ENCODE results near the gene WSB2.
A peak's percentile ranks its signal among the peaks of the same experiment; 100 is the strongest.

WSB2 gene

DNA sequence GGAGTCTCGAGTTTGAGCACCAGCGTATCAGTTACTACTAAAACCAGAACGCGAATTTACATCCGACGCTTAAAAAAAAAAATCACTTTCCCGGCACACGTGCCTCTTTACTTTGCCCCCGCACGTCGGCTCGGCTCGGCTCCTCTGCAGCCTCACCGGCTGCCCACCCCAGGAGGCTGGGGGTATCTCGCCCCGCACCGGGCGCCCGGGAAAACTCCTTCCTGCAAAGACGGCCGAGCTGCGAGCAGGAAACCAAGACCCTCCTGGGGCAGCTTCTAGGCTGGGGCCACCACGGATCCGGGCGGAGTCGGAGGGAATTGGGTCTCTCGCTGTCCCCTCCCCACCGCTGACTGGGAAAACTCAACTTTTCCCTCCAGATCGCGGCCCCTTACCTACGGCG lies 42.2 kb upstream of the WSB2 start:
- H3K27me3 ChIP-seq (ENCODE audit: insufficient read depth, low read depth, severe bottlenecking) = no peaks in the 10 kb centered on the region
- H3K36me3 ChIP-seq = peaks cover 2% of the 10 kb centered on the region; the same call in 1 of the 2 replicates
- H3K27ac ChIP-seq = peak overlapping the region; percentile 84
- peak; percentile 48 for DNase-seq
- H3K4me3 ChIP-seq (ENCODE audit: low read depth, low read length) = peak overlapping the region; percentile 88
- H3K9me3 ChIP-seq (ENCODE audit: severe bottlenecking) = no peaks in the 10 kb centered on the region
- TF ChIP-seq CTCF (IDR thresholded peaks at IDR 0.05; ENCODE audit: low read depth, low read length) = no peak

GRCh38 chr12:118102609-118103008 lies 41.6 kb upstream of the WSB2 start:
- no peak for DNase-seq
- TF ChIP-seq CTCF (IDR thresholded peaks at IDR 0.05; ENCODE audit: low read depth, low read length) = no peak
- peak overlapping the region; percentile 88; the same call in 1 of the 2 replicates for H3K4me3 ChIP-seq (ENCODE audit: low read depth, low read length)
- H3K9me3 ChIP-seq (ENCODE audit: severe bottlenecking) = no peaks in the 10 kb centered on the region
- no peaks in the 10 kb centered on the region for H3K27me3 ChIP-seq (ENCODE audit: insufficient read depth, low read depth, severe bottlenecking)
- H3K27ac ChIP-seq = no peak overlapping the region
- peaks cover 2% of the 10 kb centered on the region; the same call in 1 of the 2 replicates for H3K36me3 ChIP-seq

DNA sequence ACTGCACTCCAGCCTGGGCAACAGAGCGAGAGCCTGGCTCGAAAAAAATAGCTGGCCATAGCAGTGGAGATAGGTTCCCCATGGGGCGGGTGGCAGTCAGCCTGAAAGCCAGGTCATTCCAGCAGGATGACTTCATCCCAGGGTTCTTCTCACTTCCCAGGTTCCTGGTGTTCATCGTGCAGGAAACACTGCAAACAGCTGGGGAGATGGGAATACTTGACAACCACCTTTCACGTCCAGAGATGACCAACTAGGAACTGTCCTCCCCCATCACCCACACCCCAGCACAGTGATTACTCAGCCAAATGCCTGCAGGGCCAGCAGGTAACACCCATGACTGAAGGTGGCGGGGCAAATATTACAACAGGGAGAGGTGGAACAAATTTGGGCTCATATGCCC lies 41.1 kb upstream of the WSB2 start:
- TF ChIP-seq CTCF (IDR thresholded peaks at IDR 0.05; ENCODE audit: low read depth, low read length) = no peak
- no peak overlapping the region for H3K4me3 ChIP-seq (ENCODE audit: low read depth, low read length)
- peaks cover 2% of the 10 kb centered on the region; the same call in 1 of the 2 replicates for H3K36me3 ChIP-seq
- H3K9me3 ChIP-seq (ENCODE audit: severe bottlenecking) = no peaks in the 10 kb centered on the region
- no peak overlapping the region for H3K27ac ChIP-seq
- no peak for DNase-seq
- H3K27me3 ChIP-seq (ENCODE audit: insufficient read depth, low read depth, severe bottlenecking) = no peaks in the 10 kb centered on the region

GRCh38 chr12:118101051-118101450 lies 40.1 kb upstream of the WSB2 start:
- Histone ChIP-seq H3K27ac (no peak overlapping the region), H3K27me3 (ENCODE audit: insufficient read depth, low read depth, severe bottlenecking) (no peaks in the 10 kb centered on the region), H3K36me3 (peaks cover 2% of the 10 kb centered on the region; the same call in 1 of the 2 replicates), H3K9me3 (ENCODE audit: severe bottlenecking) (no peaks in the 10 kb centered on the region), H3K4me3 (ENCODE audit: low read depth, low read length) (no peak overlapping the region)
- no peak for DNase-seq
- no peak for TF ChIP-seq CTCF (IDR thresholded peaks at IDR 0.05; ENCODE audit: low read depth, low read length)

- Histone ChIP-seq H3K9me3 (ENCODE audit: severe bottlenecking) (no peaks in the 10 kb centered on the region), H3K27ac (peak overlapping the region; percentile 3), H3K36me3 (peaks cover 2% of the 10 kb centered on the region; the same call in 1 of the 2 replicates), H3K4me3 (ENCODE audit: low read depth, low read length) (no peak overlapping the region), H3K27me3 (ENCODE audit: insufficient read depth, low read depth, severe bottlenecking) (no peaks in the 10 kb centered on the region)
- TF ChIP-seq CTCF (IDR thresholded peaks at IDR 0.05; ENCODE audit: low read depth, low read length) = no peak
- DNase-seq = peak; percentile 81
These were observed 38.1 kb upstream of the WSB2 start for GRCh38 chr12:118098911-118099671.

Measured in WERI-Rb-1 (cell line).